HCT116 (cell line): ENCODE data around the gene HIVEP2.

Source experiments
- ATF3 ChIP-seq: IDR thresholded peaks from 2 replicates; pipeline ENCODE4 v1.6.1; 2012
- EGR1 ChIP-seq: IDR thresholded peaks from 2 replicates; pipeline ENCODE4 v1.6.1; 2012; ENCODE audit warnings: low read depth
- EZH2 ChIP-seq: fragments of 200-600 bp; sonication (generic); IDR thresholded peaks from 2 replicates; pipeline ENCODE4 v1.6.1; 2017; ENCODE audit warnings: antibody characterized with exemption, mixed run types
- JUND ChIP-seq: IDR thresholded peaks from 2 replicates; pipeline ENCODE4 v1.6.1; 2012
- MAX ChIP-seq: IDR thresholded peaks from 2 replicates; pipeline ENCODE4 v1.6.1; 2012
- POLR2AphosphoS5 ChIP-seq: IDR thresholded peaks from 2 replicates; pipeline ENCODE4 v1.6.1; 2011; ENCODE audit warnings: mild to moderate bottlenecking, low read depth, low read length, moderate library complexity
- RAD21 ChIP-seq: IDR thresholded peaks from 2 replicates; pipeline ENCODE4 v1.6.1; 2012; ENCODE audit warnings: low read depth, mild to moderate bottlenecking
- REST ChIP-seq: IDR thresholded peaks from 2 replicates; pipeline ENCODE4 v1.6.1; 2012; ENCODE audit warnings: low read depth
- SIN3A ChIP-seq: IDR thresholded peaks from 2 replicates; pipeline ENCODE4 v1.6.1; 2012; ENCODE audit warnings: low read depth
- TCF7L2 ChIP-seq: IDR thresholded peaks from 2 replicates; pipeline ENCODE4 v1.7.0; 2011; ENCODE audit warnings: borderline replicate concordance, inconsistent platforms; ENCODE audit not compliant: insufficient read depth, insufficient read length; ENCODE audit errors: extremely low read depth
- ZNF274 ChIP-seq: fragments of 200-500 bp; sonication (Bioruptor generic); IDR thresholded peaks from 2 replicates; pipeline ENCODE4 v1.6.1; 2014; ENCODE audit warnings: mild to moderate bottlenecking, low read depth, low read length, inconsistent platforms
- TF ChIP-seq, protein P1 (sequence below), 3 experiments: fragments of 200-600 bp in 1 of 3; sonication (generic) in 1 of 3; IDR thresholded peaks in 2 of 3; conservative IDR thresholded peaks in 1 of 3; 2 replicates each; pipeline ENCODE4 v1.5.1; 2012 to 2017; ENCODE audit warnings: low read depth in 2 of 3, low read length in 2 of 3, antibody characterized with exemption in 1 of 3, borderline replicate concordance in 1 of 3, control low read depth in 1 of 3, mild to moderate bottlenecking in 1 of 3, mixed read lengths in 1 of 3, mixed run types in 1 of 3, moderate library complexity in 1 of 3; ENCODE audit not compliant: insufficient read depth in 1 of 3

DNA sequence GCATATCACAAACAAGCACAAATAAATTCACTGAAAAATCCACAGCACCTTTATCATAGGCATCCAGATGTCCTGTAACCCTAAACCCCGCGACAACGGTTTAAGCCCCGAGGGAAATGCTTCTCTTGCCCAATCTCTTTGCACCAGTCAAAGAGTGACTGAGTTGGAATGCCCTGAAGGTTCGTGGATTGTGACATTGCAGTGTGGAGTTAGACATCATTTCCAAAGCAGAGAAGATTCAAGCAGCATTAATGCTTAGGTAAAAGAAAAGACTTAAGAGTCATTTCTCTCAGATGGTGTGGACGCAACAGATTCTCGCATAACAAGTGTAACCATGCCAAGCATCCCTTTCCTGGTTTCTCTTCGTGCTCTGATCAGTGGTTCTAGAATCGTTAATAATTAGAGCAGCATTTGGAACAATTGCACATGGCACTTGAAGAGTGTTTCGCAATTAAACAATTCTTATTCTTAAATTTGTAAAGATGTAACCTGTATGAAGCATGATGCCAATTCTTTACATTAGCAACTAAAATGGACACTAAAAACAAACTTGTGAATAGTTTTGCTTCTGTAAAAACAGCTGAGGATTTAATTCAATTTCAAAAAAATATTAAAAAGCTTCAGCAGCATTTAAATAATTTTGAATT is 121.6 kb downstream of the HIVEP2 start:
- no peak for TF ChIP-seq ATF3
- no peak for TF ChIP-seq POLR2AphosphoS5
- no peak for TF ChIP-seq EZH2
- TF ChIP-seq, protein P1, sequence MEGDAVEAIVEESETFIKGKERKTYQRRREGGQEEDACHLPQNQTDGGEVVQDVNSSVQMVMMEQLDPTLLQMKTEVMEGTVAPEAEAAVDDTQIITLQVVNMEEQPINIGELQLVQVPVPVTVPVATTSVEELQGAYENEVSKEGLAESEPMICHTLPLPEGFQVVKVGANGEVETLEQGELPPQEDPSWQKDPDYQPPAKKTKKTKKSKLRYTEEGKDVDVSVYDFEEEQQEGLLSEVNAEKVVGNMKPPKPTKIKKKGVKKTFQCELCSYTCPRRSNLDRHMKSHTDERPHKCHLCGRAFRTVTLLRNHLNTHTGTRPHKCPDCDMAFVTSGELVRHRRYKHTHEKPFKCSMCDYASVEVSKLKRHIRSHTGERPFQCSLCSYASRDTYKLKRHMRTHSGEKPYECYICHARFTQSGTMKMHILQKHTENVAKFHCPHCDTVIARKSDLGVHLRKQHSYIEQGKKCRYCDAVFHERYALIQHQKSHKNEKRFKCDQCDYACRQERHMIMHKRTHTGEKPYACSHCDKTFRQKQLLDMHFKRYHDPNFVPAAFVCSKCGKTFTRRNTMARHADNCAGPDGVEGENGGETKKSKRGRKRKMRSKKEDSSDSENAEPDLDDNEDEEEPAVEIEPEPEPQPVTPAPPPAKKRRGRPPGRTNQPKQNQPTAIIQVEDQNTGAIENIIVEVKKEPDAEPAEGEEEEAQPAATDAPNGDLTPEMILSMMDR (IDR thresholded peaks at IDR 0.05 in 2 of 3, conservative IDR thresholded peaks at IDR 0.05 in 1 of 3; ENCODE audit: borderline replicate concordance in 1 of 3, insufficient read depth in 1 of 3, low read depth in 2 of 3, low read length in 2 of 3) = no peak
- no peak for TF ChIP-seq EGR1
- no peak for TF ChIP-seq ZNF274
- no peak for TF ChIP-seq REST
- no peak for TF ChIP-seq JUND
- no peak for TF ChIP-seq MAX
- no peak for TF ChIP-seq RAD21
- TF ChIP-seq TCF7L2 = no peak
- TF ChIP-seq SIN3A = no peak
